Measurements from ENCODE around the gene GGACT.
A peak's percentile ranks its signal among the peaks of the same experiment; 100 is the strongest.

GGACT gene

DNA sequence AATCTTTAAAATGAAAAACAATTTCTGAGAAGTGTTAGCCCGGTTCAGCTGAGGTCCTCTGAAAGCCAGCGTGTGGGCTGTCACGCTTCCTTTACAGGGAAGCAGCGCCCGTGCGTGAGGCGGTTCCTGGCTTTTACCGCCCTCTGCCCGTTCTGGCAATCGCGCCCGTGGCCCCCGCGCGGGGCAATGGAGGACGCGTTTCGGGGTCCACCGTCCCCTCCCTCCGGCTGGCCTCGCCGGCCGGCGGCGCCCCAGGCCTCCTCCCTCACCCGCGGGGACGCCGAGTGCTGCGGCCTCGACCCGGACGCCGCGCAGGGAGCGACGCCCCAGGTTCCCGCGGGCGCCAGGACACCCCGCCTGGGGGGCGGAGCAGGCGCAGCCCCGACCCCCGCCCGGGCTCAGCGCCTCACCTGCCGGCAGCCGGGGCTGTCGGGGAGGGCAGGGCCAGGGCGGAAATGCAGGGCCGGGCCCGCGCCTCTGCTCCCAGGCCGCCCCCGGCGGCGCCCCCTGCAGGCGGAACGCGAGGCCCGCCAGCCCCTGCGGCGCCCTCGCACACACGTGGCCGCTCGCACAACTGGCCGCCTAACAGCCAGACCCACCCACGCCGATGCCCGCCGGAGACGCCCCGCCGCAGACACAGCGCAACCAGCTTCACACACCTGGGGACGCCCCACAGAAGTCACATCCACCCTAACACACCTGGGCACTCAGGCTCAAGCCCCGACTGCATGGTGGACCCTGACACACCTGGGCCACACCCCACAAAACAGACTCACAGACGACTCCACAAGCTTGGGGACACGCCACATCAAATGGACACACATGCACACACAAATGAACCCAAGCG is at the start of gene GGACT:
TSS of gene GGACT (minus strand) at position 459 of the 847 bp plus-strand sequence. CDS start 56,198 bp downstream, outside the sequence.
- TF ChIP-seq, protein P1, sequence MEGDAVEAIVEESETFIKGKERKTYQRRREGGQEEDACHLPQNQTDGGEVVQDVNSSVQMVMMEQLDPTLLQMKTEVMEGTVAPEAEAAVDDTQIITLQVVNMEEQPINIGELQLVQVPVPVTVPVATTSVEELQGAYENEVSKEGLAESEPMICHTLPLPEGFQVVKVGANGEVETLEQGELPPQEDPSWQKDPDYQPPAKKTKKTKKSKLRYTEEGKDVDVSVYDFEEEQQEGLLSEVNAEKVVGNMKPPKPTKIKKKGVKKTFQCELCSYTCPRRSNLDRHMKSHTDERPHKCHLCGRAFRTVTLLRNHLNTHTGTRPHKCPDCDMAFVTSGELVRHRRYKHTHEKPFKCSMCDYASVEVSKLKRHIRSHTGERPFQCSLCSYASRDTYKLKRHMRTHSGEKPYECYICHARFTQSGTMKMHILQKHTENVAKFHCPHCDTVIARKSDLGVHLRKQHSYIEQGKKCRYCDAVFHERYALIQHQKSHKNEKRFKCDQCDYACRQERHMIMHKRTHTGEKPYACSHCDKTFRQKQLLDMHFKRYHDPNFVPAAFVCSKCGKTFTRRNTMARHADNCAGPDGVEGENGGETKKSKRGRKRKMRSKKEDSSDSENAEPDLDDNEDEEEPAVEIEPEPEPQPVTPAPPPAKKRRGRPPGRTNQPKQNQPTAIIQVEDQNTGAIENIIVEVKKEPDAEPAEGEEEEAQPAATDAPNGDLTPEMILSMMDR (IDR thresholded peaks at IDR 0.05; ENCODE audit: control insufficient read depth, extremely low read depth, insufficient read depth), result 0 out of 2 replicates have a peak, but pooled peaks have one; percentile 18
- no peak within 1 kb of the TSS for H3K4me3 ChIP-seq (ENCODE audit: low read depth, low read length)
- no peak for DNase-seq (ENCODE audit: low read depth)

DNA sequence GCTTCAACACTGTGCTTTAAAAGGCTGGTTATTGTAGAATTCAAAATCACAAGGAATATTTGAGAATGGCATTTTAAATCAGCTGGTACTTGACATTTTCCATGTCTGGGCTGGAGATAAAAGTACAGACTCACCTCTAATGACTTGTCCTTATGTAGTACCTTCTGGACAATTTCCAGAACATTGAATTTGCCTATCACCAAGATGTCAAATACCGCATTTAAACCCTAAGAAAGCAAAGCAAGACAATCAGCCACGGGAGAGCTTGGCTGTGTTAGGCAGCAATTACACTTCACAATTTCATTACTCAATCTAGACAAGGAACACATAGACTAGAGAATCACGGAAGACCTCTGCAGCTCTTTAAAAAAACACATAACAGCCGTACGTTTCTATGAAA is 49.2 kb upstream of the GGACT start:
- no peak for DNase-seq (ENCODE audit: low read depth)
- TF ChIP-seq, protein P1 (IDR thresholded peaks at IDR 0.05; ENCODE audit: control insufficient read depth, extremely low read depth, insufficient read depth), result no peak

DNA sequence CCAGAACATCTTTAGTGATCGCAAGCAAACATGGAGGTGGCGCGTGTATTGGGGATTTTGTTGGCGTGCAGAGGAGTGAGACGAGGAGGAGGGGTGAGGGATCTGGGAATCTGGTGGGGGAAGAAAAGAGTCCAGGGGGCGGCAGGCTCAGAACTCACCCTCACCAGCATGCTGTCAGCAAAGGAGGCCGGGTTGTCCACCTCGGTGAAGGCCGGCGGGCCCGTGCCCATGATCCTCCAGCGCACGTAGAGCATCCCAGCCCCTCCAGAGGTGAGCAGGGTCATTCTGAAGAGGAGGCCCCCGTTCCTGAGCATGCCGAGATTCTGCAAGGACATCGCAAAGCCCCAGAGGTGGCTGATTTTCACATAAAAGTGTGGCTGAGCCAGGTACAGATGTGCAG is 48.8 kb upstream of the GGACT start:
- TF ChIP-seq, protein P1 (IDR thresholded peaks at IDR 0.05; ENCODE audit: control insufficient read depth, extremely low read depth, insufficient read depth), result no peak
- no peak overlapping the region for H3K4me3 ChIP-seq (ENCODE audit: low read depth, low read length)
- DNase-seq (ENCODE audit: low read depth), result no peak

More for the DNA sequence above, 49.2 kb upstream of the GGACT start:
- no peak overlapping the region for H3K4me3 ChIP-seq (ENCODE audit: low read depth, low read length)

DNA sequence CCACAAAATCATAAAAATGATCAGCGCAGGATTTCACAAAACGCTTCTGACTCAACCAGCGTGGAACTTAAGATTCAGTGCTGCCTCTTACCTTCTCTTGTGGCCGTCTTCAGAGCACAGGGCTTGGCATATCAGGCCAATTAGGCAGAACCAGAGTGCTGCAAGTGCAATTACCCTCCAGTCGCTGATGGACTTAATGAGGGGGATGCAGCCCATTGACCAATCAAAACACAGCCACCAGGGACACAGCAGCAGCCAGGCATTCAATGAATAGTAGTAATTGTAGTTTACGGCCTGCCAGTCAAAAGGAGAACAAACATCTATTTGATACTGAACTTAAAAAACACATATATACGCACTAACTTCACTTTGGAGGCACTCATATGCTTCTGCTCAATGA is 47.9 kb upstream of the GGACT start:
- no peak overlapping the region for H3K4me3 ChIP-seq (ENCODE audit: low read depth, low read length)
- TF ChIP-seq, protein P1 (IDR thresholded peaks at IDR 0.05; ENCODE audit: control insufficient read depth, extremely low read depth, insufficient read depth), result no peak
- no peak for DNase-seq (ENCODE audit: low read depth)

DNA sequence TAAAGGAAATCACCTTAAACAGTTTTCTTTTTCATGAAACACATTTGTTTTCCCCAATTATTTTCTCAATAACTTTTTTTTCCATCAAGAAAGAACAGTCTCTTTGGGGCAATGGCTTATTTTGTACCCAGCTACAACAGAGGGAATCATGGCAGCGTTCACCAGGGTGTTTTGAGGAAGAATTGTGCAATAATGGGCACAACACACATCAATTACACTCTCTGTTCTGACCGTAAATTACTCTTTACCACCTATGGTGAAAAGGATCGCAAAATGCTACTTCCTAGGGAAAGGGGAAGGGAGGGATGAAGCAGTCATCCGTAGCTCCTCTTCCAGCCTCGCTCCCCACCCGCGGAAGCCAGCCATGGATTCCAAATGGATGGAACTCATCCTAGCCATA is 47.4 kb upstream of the GGACT start:
- DNase-seq (ENCODE audit: low read depth), result no peak
- TF ChIP-seq, protein P1 (IDR thresholded peaks at IDR 0.05; ENCODE audit: control insufficient read depth, extremely low read depth, insufficient read depth), result no peak
- H3K4me3 ChIP-seq (ENCODE audit: low read depth, low read length), result no peak overlapping the region

DNA sequence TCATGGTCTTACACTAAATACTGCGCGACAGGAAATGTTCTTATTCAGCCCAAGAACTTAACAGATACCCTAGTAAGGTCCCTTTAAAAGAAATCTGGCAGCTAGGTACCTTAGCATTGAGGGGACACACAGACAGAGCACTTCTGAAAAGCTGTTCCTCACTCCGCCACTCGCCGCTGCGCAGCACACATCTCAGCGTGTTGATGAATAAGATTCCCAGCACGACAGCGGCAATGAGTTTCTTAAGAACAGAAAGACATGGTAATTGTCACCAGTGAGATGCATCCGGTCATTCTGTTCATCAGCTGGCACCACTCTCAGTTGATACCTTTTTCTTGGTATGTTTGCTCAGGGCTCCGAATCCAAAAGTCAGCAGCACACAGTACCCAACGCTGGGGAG is 46.1 kb upstream of the GGACT start:
- TF ChIP-seq, protein P1 (IDR thresholded peaks at IDR 0.05; ENCODE audit: control insufficient read depth, extremely low read depth, insufficient read depth), result no peak

More for the DNA sequence above, 46.1 kb upstream of the GGACT start:
- DNase-seq (ENCODE audit: low read depth), result no peak
- H3K4me3 ChIP-seq (ENCODE audit: low read depth, low read length), result no peak overlapping the region

All from LNCaP clone FGC (cell line).